Right lobe of liver (tissue), 6 donors: ENCODE results near the gene UQCRC1. TPM values are rescaled to one million over a fixed set of nuclear protein-coding genes. Genes with fewer than 3 reads are reported as not detected.

Experiments used
- ATAC-seq, 4 donors: fragments of 200-7000 bp; cut with Tn5 transposase; one replicate each; pipeline ENCODE4 v1.9.1; 2020; ENCODE audit warnings: mild to moderate bottlenecking in 4 of 4, moderate library complexity in 4 of 4
- DNase-seq, 3 donors: peaks; one replicate each; pipeline ENCODE4 v3.0.0-alpha.2; 2020
- H3K27ac ChIP-seq, 3 donors: fragments of 200-600 bp; one replicate each; pipeline ENCODE4 v1.8.0; 2022
- H3K27me3 ChIP-seq, 2 donors: fragments of 200-600 bp; one replicate each; pipeline ENCODE4 v1.8.0; 2022
- H3K36me3 ChIP-seq, 4 donors: fragments of 200-600 bp; sonication (generic) in 1 of 4; one replicate each; pipeline versions ENCODE4 v1.5.1 to v1.8.0; 2017 to 2022; ENCODE audit warnings: control low read depth in 1 of 4
- H3K4me1 ChIP-seq, 4 donors: fragments of 200-600 bp; sonication (generic) in 1 of 4; one replicate each; pipeline versions ENCODE4 v1.5.1 to v1.8.0; 2017 to 2022; ENCODE audit warnings: control low read depth in 1 of 4
- H3K4me3 ChIP-seq, 3 donors: fragments of 200-600 bp; one replicate each; pipeline ENCODE4 v1.8.0; 2022
- H3K9me3 ChIP-seq, 4 donors: fragments of 200-600 bp; sonication (generic) in 1 of 4; one replicate each; pipeline versions ENCODE4 v1.5.1 to v1.8.0; 2017 to 2022; ENCODE audit warnings: control low read depth in 1 of 4
- CTCF ChIP-seq, 4 donors: fragments of 200-600 bp in 3 of 4; fragments of 450-650 bp in 1 of 4; IDR thresholded peaks; one replicate each; pipeline versions ENCODE4 v1.5.1 to v1.8.0; 2016 to 2022; ENCODE audit warnings: antibody characterized with exemption in 4 of 4, mild to moderate bottlenecking in 2 of 4
- POLR2A ChIP-seq: fragments of 450-650 bp; IDR thresholded peaks from one replicate; pipeline ENCODE4 v1.6.1; 2017; ENCODE audit warnings: antibody characterized with exemption, mild to moderate bottlenecking
- WGBS: methylation state at CpG from one replicate; pipeline ENCODE4 v1.1.6; 2018; ENCODE audit warnings: low coverage, low lambda C conversion rate; ENCODE audit not compliant: insufficient coverage; ENCODE audit errors: missing lambda C conversion rate; 5-methylcytosine and 5-hydroxymethylcytosine counted together
- intact Hi-C, 2 donors: fragments of 100-400 bp; cut with DNase I; formaldehyde crosslinking; loops; one replicate each; pipeline versions ENCODE4 v1.11.2 to v1.14.1; 2022
- total RNA-seq, 6 experiments: library from RNA; depleted of rRNA in 2 of 6; stranded (reverse); fragments of >200 nt in 2 of 6; fragmentation: NEBNext Ultra II Directional in 3 of 6; extraction: Animal tissue kit (Norgen Biotek cat#: 25700) in 3 of 6; gene quantifications; one replicate each; pipeline versions ENCODE4 v1.1.0 to v1.2.4, GENCODE V29; 2016 to 2023
- donor health status: DM: no; HTN: yes; CAD: no.
- donor health status: DM: no; HTN: no; CAD: no.
- donor health status: DM: no; HTN: no; CAD: no.
- donor health status: DM: no; HTN: yes; CAD: no.
- donor health status: DM: no; HTN: yes; CAD: no.

UQCRC1 gene
- total RNA-seq, 6 experiments from 2014 or later, result 176 to 329 (median 213) TPM

- intact Hi-C loops, result no loop called here
These were observed 46.0 kb downstream of the UQCRC1 start, which contains the start of gene UCN2 for GRCh38 chr3:48563382-48563918. TSS of gene UCN2 (minus strand) at chr3:48563781. CDS start at chr3:48563124, 657 bp downstream.

DNA sequence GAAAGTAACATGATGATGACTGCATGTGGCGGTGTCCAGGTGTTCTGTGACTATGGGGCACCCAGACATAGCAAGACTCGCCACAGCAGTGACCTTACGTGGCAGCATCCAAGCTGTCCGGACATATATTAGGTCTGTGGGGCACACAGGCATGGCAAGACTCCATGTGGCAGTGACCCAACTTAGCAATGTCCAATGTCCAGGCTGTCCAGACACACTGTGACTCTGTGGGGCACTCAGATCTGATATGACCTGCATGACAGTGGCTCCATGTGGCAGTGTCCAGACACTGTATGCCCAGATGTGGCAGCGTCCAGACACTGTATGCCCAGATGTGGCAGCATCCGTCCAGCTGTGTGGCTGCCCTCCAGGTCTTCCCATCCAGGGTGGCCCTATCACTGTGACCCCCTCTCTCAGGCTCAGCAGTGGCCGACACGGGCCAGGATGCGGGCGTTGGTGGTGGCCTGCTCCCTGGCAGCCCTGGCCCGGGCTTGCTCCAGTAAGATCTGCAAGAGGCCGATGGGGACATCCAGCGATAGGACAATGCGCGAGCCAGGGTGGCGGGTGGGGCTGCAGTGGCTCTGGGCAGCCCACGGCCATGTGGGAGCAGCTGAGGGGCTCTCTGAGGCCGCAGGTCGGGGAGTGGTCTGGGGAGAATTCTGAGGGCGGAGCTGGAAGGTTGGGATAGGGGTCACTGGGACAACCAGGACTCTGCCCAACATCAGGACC lies 46.9 kb downstream of the UQCRC1 start:
- Histone ChIP-seq H3K27ac (no peak overlapping the region), H3K9me3 (no peaks in the 10 kb centered on the region), H3K36me3 (no peaks in the 10 kb centered on the region), H3K4me3 (no peak overlapping the region), H3K27me3 (no peaks in the 10 kb centered on the region), H3K4me1 (peaks cover 0 to 6% (median 3%) of the 10 kb centered on the region in 4 donors)
- TF ChIP-seq CTCF (IDR thresholded peaks at IDR 0.05), result no peak
- TF ChIP-seq POLR2A, result no peak
- 83% methylated on average over 1 of the region's 20 CpGs for WGBS
- intact Hi-C loops, result no loop called here
- ATAC-seq (peak; percentile 6 to 28 (median 16)), DNase-seq (peak in 1 of 3 donors; percentile 71)

More at GRCh38 chr3:48563382-48563918, 46.0 kb downstream of the UQCRC1 start, which contains the start of gene UCN2:
- WGBS, result 75% methylated on average over 2 of the region's 6 CpGs
- H3K27me3 ChIP-seq, result no peaks in the 10 kb centered on the region
- no peaks in the 10 kb centered on the region for H3K36me3 ChIP-seq
- DNase-seq, result no peak
- H3K4me1 ChIP-seq, result no peaks in the 10 kb centered on the region
- H3K27ac ChIP-seq, result no peak within 1 kb of the TSS
- no peaks in the 10 kb centered on the region for H3K9me3 ChIP-seq
- H3K4me3 ChIP-seq, result no peak within 1 kb of the TSS
- no peak for ATAC-seq
- TF ChIP-seq POLR2A (no peak), CTCF (IDR thresholded peaks at IDR 0.05) (no peak)

- DNase-seq, result peak in 1 of 3 donors; percentile 60
- intact Hi-C loops, result no loop called here
- no peaks in the 10 kb centered on the region for H3K9me3 ChIP-seq
- no peak overlapping the region for H3K4me3 ChIP-seq
- peaks cover 0 to 11% (median 5%) of the 10 kb centered on the region in 4 donors for H3K4me1 ChIP-seq
- H3K27ac ChIP-seq, result no peak overlapping the region
- H3K27me3 ChIP-seq, result no peaks in the 10 kb centered on the region
- ATAC-seq, result no peak
- 100% methylated on average over 2 of the region's 21 CpGs for WGBS
- H3K36me3 ChIP-seq, result no peaks in the 10 kb centered on the region
- TF ChIP-seq POLR2A, result no peak
- TF ChIP-seq CTCF (IDR thresholded peaks at IDR 0.05), result no peak
These were observed 48.3 kb downstream of the UQCRC1 start for GRCh38 chr3:48561045-48561736.

DNA sequence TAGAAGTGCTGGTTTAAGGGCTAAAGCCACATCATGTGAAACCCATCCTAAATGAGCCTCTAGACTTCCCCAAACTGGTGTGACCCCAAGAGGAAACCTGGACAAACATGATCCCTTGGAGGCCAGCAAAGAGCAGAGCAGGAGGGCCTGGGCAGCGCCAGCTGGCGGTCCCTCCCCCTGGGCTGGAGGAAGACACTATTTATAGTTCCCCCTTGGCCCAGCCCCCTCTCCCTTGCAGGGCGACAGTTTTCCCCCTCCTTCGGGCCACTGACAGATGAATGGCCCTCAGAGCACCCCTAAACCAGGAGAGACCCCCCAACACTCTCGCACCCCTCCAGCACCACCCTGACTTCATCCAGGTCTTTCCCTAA lies 48.8 kb downstream of the UQCRC1 start:
- TF ChIP-seq CTCF (IDR thresholded peaks at IDR 0.05) (no peak), POLR2A (no peak)
- Histone ChIP-seq H3K36me3 (no peaks in the 10 kb centered on the region), H3K27me3 (no peaks in the 10 kb centered on the region), H3K9me3 (no peaks in the 10 kb centered on the region), H3K27ac (peak overlapping the region in 1 of 3 donors; percentile 54), H3K4me3 (no peak overlapping the region), H3K4me1 (peaks cover 0 to 11% (median 5%) of the 10 kb centered on the region in 4 donors)
- intact Hi-C loops, result no loop called here
- ATAC-seq (no peak), DNase-seq (no peak)
- WGBS, result 20% methylated on average over 1 of the region's 5 CpGs
